Nephron (organoid): ENCODE measurements around the gene ACTR3.

Experiments used
- H3K27ac Mint-ChIP-seq, 3 experiments: 2 replicates each; pipeline ENCODE4 v1.8.0; 2020; ENCODE audit warnings: mixed read lengths in 3 of 3, mild to moderate bottlenecking in 2 of 3, moderate library complexity in 1 of 3
- H3K27me3 Mint-ChIP-seq: 2 replicates; pipeline ENCODE4 v1.8.0; 2021; ENCODE audit warnings: low read depth, mild to moderate bottlenecking, moderate library complexity, mixed read lengths
- H3K36me3 Mint-ChIP-seq: 2 replicates; pipeline ENCODE4 v1.8.0; 2020; ENCODE audit warnings: low read depth, mixed read lengths
- H3K4me1 Mint-ChIP-seq: 2 replicates; pipeline ENCODE4 v1.8.0; 2020; ENCODE audit warnings: mixed read lengths
- H3K4me3 Mint-ChIP-seq, 3 experiments: 2 replicates each; pipeline ENCODE4 v1.8.0; 2020; ENCODE audit warnings: mild to moderate bottlenecking in 3 of 3, mixed read lengths in 3 of 3, moderate library complexity in 2 of 3
- H3K9me3 Mint-ChIP-seq: 2 replicates; pipeline ENCODE4 v1.8.0; 2020; ENCODE audit warnings: mixed read lengths
- CTCF ChIP-seq, 3 experiments: fragments of 200-600 bp; sonication (generic); IDR thresholded peaks; one replicate each; pipeline ENCODE4 v1.5.0; 2021; ENCODE audit warnings: antibody characterized with exemption in 3 of 3; ENCODE audit not compliant: unreplicated experiment in 3 of 3

ACTR3 gene

GRCh38 chr2:113846429-113846828, 43.5 kb upstream of the ACTR3 start:
- no peak for TF ChIP-seq CTCF (IDR thresholded peaks at IDR 0.05; ENCODE audit: unreplicated experiment in 3 of 3)
- Mint-ChIP-seq H3K9me3 (peaks cover 7% of the 10 kb centered on the region), H3K27me3 (no peaks in the 10 kb centered on the region), H3K4me1 (peaks cover 6% of the 10 kb centered on the region), H3K27ac (no peak overlapping the region), H3K4me3 (no peak overlapping the region), H3K36me3 (no peaks in the 10 kb centered on the region)

GRCh38 chr2:113847144-113847543, 42.7 kb upstream of the ACTR3 start:
- Mint-ChIP-seq H3K9me3 (peaks cover 7% of the 10 kb centered on the region), H3K27ac (no peak overlapping the region), H3K4me1 (peaks cover 6% of the 10 kb centered on the region), H3K36me3 (no peaks in the 10 kb centered on the region), H3K27me3 (no peaks in the 10 kb centered on the region), H3K4me3 (no peak overlapping the region)
- no peak for TF ChIP-seq CTCF (IDR thresholded peaks at IDR 0.05; ENCODE audit: unreplicated experiment in 3 of 3)

GRCh38 chr2:113848758-113849415, 41.0 kb upstream of the ACTR3 start:
- H3K27me3 Mint-ChIP-seq, result no peaks in the 10 kb centered on the region
- H3K4me1 Mint-ChIP-seq, result no peaks in the 10 kb centered on the region
- H3K36me3 Mint-ChIP-seq, result no peaks in the 10 kb centered on the region
- TF ChIP-seq CTCF (IDR thresholded peaks at IDR 0.05; ENCODE audit: unreplicated experiment in 3 of 3), result no peak
- peaks cover 7% of the 10 kb centered on the region for H3K9me3 Mint-ChIP-seq
- H3K4me3 Mint-ChIP-seq, result no peak overlapping the region
- H3K27ac Mint-ChIP-seq, result no peak overlapping the region

GRCh38 chr2:113850687-113851086, 39.2 kb upstream of the ACTR3 start:
- Mint-ChIP-seq H3K4me3 (no peak overlapping the region), H3K9me3 (peaks cover 3% of the 10 kb centered on the region), H3K36me3 (no peaks in the 10 kb centered on the region), H3K27me3 (no peaks in the 10 kb centered on the region), H3K27ac (peak overlapping the region in 1 of 3 experiments; percentile 47), H3K4me1 (no peaks in the 10 kb centered on the region)
- TF ChIP-seq CTCF (IDR thresholded peaks at IDR 0.05; ENCODE audit: unreplicated experiment in 3 of 3), result no peak

- no peak overlapping the region for H3K4me3 Mint-ChIP-seq
- H3K9me3 Mint-ChIP-seq, result no peaks in the 10 kb centered on the region
- H3K36me3 Mint-ChIP-seq, result no peaks in the 10 kb centered on the region
- no peaks in the 10 kb centered on the region for H3K4me1 Mint-ChIP-seq
- no peaks in the 10 kb centered on the region for H3K27me3 Mint-ChIP-seq
- H3K27ac Mint-ChIP-seq, result no peak overlapping the region
- TF ChIP-seq CTCF (IDR thresholded peaks at IDR 0.05; ENCODE audit: unreplicated experiment in 3 of 3), result no peak
Observed at GRCh38 chr2:113851640-113852039, 38.2 kb upstream of the ACTR3 start.

- Mint-ChIP-seq H3K9me3 (no peaks in the 10 kb centered on the region), H3K4me1 (no peaks in the 10 kb centered on the region), H3K4me3 (no peak overlapping the region), H3K36me3 (no peaks in the 10 kb centered on the region), H3K27ac (no peak overlapping the region), H3K27me3 (no peaks in the 10 kb centered on the region)
- no peak for TF ChIP-seq CTCF (IDR thresholded peaks at IDR 0.05; ENCODE audit: unreplicated experiment in 3 of 3)
Observed at GRCh38 chr2:113854208-113854607, 35.7 kb upstream of the ACTR3 start.
